Activated CD8-positive, alpha-beta T cell treated with anti-CD3 and anti-CD28 coated beads for 36 hours (primary cell): ENCODE data around the gene KLRC4. TPM values are rescaled to one million over a fixed set of nuclear protein-coding genes. Genes with fewer than 3 reads are reported as not detected.

ENCODE experiments used
- ATAC-seq: fragments of 200-7000 bp; cut with Tn5 transposase; one replicate; pipeline ENCODE4 v1.10.0; 2021; ENCODE audit warnings: mild to moderate bottlenecking, moderate library complexity
- CTCF ChIA-PET: fragments of 350-600 bp; sonication (Branson Sonifier 250); formaldehyde crosslinking; loops from one replicate; lab custom pipeline; 2021; ENCODE audit warnings: antibody characterized with exemption; lab: Charles Lee
- POLR2A ChIA-PET: fragments of 350-600 bp; sonication (Branson Sonifier 250); formaldehyde crosslinking; loops from one replicate; lab custom pipeline; 2021; ENCODE audit warnings: antibody characterized with exemption; lab: Charles Lee
- DNase-seq: peaks from one replicate; pipeline ENCODE4 v3.0.0-alpha.2; 2020
- H3K27ac Mint-ChIP-seq: one replicate; pipeline ENCODE4 v1.8.0; 2021; ENCODE audit warnings: mild to moderate bottlenecking, mixed read lengths
- H3K27me3 Mint-ChIP-seq: one replicate; pipeline ENCODE4 v1.8.0; 2021; ENCODE audit warnings: mixed read lengths
- H3K36me3 Mint-ChIP-seq: one replicate; pipeline ENCODE4 v1.8.0; 2021; ENCODE audit warnings: low read depth, mixed read lengths
- H3K4me1 Mint-ChIP-seq: one replicate; pipeline ENCODE4 v1.8.0; 2021; ENCODE audit warnings: low read depth, mixed read lengths
- H3K4me3 Mint-ChIP-seq: one replicate; pipeline ENCODE4 v1.8.0; 2021; ENCODE audit warnings: mild to moderate bottlenecking, moderate library complexity, mixed read lengths
- H3K9me3 Mint-ChIP-seq: one replicate; pipeline ENCODE4 v1.8.0; 2021; ENCODE audit warnings: mixed read lengths
- intact Hi-C: fragments of 100-400 bp; cut with micrococcal nuclease; formaldehyde crosslinking; loops from one replicate; pipeline ENCODE4 v1.10.0; 2022
- total RNA-seq, 2 experiments: library from RNA; stranded (reverse); gene quantifications; one replicate each; pipeline ENCODE4 v1.2.3, GENCODE V29; 2021
- TF ChIP-seq, protein P1 (sequence below): fragments of 200-600 bp; IDR thresholded peaks from one replicate; pipeline ENCODE4 v1.8.0; 2022; ENCODE audit warnings: antibody characterized with exemption, mild to moderate bottlenecking

The KLRC4 gene
- total RNA-seq, 2 experiments from 2014 or later, result 2.9 to 3.7 TPM

GRCh38 chr12:10358969-10359368 lies 50.6 kb downstream of the KLRC4 start:
- POLR2A ChIA-PET, result no interaction called here
- intact Hi-C loops, result no loop called here
- H3K4me3 Mint-ChIP-seq, result no peak overlapping the region

GRCh38 chr12:10358131-10358530 lies 51.4 kb downstream of the KLRC4 start:
- CTCF ChIA-PET, result interaction anchor here (1.7 kb wide), 1 partner anchor 9 kb away, joined by 6 read pairs; no protein-coding TSS in a partner anchor
- Mint-ChIP-seq H3K4me1 (peaks cover 33% of the 10 kb centered on the region), H3K36me3 (peaks cover 50% of the 10 kb centered on the region), H3K4me3 (no peak overlapping the region), H3K9me3 (peaks cover 11% of the 10 kb centered on the region), H3K27me3 (no peaks in the 10 kb centered on the region), H3K27ac (no peak overlapping the region)
- TF ChIP-seq, protein P1, sequence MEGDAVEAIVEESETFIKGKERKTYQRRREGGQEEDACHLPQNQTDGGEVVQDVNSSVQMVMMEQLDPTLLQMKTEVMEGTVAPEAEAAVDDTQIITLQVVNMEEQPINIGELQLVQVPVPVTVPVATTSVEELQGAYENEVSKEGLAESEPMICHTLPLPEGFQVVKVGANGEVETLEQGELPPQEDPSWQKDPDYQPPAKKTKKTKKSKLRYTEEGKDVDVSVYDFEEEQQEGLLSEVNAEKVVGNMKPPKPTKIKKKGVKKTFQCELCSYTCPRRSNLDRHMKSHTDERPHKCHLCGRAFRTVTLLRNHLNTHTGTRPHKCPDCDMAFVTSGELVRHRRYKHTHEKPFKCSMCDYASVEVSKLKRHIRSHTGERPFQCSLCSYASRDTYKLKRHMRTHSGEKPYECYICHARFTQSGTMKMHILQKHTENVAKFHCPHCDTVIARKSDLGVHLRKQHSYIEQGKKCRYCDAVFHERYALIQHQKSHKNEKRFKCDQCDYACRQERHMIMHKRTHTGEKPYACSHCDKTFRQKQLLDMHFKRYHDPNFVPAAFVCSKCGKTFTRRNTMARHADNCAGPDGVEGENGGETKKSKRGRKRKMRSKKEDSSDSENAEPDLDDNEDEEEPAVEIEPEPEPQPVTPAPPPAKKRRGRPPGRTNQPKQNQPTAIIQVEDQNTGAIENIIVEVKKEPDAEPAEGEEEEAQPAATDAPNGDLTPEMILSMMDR, result no peak
- DNase-seq (no peak), ATAC-seq (no peak)
- intact Hi-C loops, result no loop called here
- POLR2A ChIA-PET, result interaction anchor here (1.4 kb wide), 1 partner anchor 255 kb away, joined by 4 read pairs; the partner anchor contains the start of gene MAGOHB

More at GRCh38 chr12:10358969-10359368, 50.6 kb downstream of the KLRC4 start:
- CTCF ChIA-PET, result interaction anchor here (1.7 kb wide), 1 partner anchor 8 kb away, joined by 6 read pairs; no protein-coding TSS in a partner anchor
- Mint-ChIP-seq H3K4me1 (peaks cover 33% of the 10 kb centered on the region), H3K27me3 (no peaks in the 10 kb centered on the region), H3K27ac (peak overlapping the region; percentile 27), H3K36me3 (peaks cover 48% of the 10 kb centered on the region), H3K9me3 (peaks cover 9% of the 10 kb centered on the region)
- DNase-seq (no peak), ATAC-seq (no peak)
- TF ChIP-seq, protein P1, result no peak

Other genes starting within 250 kb of the KLRC4 start
- not detected for gene OLR1, start 237.6 kb downstream of the KLRC4 start, total RNA-seq
- not detected for gene TMEM52B, start 230.7 kb downstream of the KLRC4 start, total RNA-seq
- gene GABARAPL1, start 196.9 kb downstream of the KLRC4 start, total RNA-seq, result 1 to 10 TPM; 6.9 to 7.5 TPM
- gene KLRD1, start 101.9 kb downstream of the KLRC4 start, total RNA-seq, result 10 to 100 TPM in 1 of 2 experiments, 1 to 10 TPM in 1; 6.9 to 10.8 TPM
- 100 to 1,000 TPM; 111 to 112 TPM for gene KLRK1, start 19.7 kb downstream of the KLRC4 start, total RNA-seq
- gene KLRC3, start 10.8 kb upstream of the KLRC4 start, total RNA-seq, result 1 to 10 TPM; 2.0 to 2.8 TPM
- 1 to 10 TPM; 2.5 to 2.6 TPM for gene KLRC2, start 26.3 kb upstream of the KLRC4 start, total RNA-seq
- 1 to 10 TPM; 5.3 to 7.2 TPM for gene KLRC1, start 43.6 kb upstream of the KLRC4 start, total RNA-seq
- 1 to 10 TPM; 3.3 to 3.8 TPM for gene EIF2S3B, start 96.1 kb upstream of the KLRC4 start, total RNA-seq
- 10 to 100 TPM; 80.4 to 85.6 TPM for gene MAGOHB, start 203.9 kb upstream of the KLRC4 start, total RNA-seq